ENCODE results near the gene WFDC6. TPM values are rescaled to one million over a fixed set of nuclear protein-coding genes. Genes with fewer than 3 reads are reported as not detected.

The WFDC6 gene
- total RNA-seq, 1 donor from 2014 or later: not detected

DNA sequence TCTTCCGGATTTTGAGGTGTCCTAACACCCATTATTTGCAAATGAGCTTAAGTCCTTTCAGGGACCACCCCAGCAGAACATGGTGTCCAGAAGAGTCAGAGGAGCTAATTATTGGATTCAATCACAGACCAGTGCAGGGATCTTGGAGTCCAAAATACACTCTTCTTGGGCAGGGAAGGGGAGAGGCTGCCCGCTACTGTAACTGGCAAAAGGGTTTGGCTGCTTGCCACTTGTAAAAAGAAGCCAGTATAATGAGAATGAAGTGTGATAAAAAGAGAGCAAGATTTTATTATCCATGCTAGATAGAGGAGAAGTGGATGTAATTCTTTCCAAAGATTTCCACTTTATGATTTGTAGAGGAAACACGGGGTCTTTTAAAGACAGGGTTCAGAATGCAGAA lies 43.1 kb downstream of the WFDC6 start:
- Mint-ChIP-seq H3K36me3 (no peaks in the 10 kb centered on the region), H3K9me3 (no peaks in the 10 kb centered on the region), H3K4me3 (no peak overlapping the region), H3K27me3 (peaks cover 30% of the 10 kb centered on the region), H3K27ac (no peak overlapping the region), H3K4me1 (ENCODE audit: unreplicated experiment) (no peaks in the 10 kb centered on the region)
- TF ChIP-seq, protein P1, sequence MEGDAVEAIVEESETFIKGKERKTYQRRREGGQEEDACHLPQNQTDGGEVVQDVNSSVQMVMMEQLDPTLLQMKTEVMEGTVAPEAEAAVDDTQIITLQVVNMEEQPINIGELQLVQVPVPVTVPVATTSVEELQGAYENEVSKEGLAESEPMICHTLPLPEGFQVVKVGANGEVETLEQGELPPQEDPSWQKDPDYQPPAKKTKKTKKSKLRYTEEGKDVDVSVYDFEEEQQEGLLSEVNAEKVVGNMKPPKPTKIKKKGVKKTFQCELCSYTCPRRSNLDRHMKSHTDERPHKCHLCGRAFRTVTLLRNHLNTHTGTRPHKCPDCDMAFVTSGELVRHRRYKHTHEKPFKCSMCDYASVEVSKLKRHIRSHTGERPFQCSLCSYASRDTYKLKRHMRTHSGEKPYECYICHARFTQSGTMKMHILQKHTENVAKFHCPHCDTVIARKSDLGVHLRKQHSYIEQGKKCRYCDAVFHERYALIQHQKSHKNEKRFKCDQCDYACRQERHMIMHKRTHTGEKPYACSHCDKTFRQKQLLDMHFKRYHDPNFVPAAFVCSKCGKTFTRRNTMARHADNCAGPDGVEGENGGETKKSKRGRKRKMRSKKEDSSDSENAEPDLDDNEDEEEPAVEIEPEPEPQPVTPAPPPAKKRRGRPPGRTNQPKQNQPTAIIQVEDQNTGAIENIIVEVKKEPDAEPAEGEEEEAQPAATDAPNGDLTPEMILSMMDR (conservative IDR thresholded peaks at IDR 0.05): no peak
- no peak for DNase-seq (ENCODE audit: extremely low spot score, unreplicated experiment)

DNA sequence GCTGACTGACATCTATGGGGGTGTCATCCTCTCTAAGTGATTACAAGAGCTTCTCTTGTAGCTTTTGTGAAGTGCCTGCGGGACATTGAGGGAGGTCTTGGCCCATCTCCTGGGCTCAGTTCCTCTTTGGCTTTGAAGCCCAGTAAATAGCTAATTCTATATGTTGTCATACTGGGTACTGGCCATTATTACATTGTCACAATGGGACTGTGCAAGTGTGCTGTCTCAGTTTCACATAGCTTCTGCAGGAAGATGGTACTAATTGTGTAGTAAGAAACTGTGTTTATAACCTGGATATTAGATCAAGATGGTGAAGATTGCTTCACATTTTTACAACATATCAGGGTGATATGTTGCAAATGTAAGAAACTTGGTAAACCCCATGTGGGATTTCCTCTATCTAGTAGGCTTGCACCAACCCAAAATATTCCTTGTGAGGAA lies 43.8 kb downstream of the WFDC6 start:
- Mint-ChIP-seq H3K4me1 (ENCODE audit: unreplicated experiment) (no peaks in the 10 kb centered on the region), H3K27me3 (peaks cover 26% of the 10 kb centered on the region), H3K9me3 (no peaks in the 10 kb centered on the region), H3K36me3 (no peaks in the 10 kb centered on the region), H3K4me3 (no peak overlapping the region), H3K27ac (no peak overlapping the region)
- no peak for DNase-seq (ENCODE audit: extremely low spot score, unreplicated experiment)
- TF ChIP-seq, protein P1 (conservative IDR thresholded peaks at IDR 0.05): no peak

DNA sequence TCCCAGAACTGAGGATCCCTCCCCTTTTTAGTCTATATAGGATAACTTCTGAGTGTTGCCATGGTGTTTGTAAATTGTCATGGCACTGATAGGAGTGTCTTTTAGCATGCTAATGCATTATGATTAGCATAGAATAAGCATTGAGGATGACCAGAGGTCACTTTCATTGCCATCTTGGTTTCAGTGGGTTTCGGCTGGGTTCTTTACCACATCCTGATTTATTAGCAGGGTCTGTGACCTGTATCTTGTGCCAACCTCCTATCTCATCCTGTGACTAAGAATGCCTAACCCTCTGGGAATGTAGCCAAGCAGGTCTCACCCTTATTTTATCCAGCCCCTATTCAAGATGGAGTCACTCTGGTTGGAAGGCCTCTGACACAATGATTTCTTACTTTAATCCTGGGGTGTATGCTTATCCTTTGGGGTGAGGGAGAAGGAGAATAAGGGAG lies 50.2 kb downstream of the WFDC6 start:
- peaks cover 9% of the 10 kb centered on the region for H3K27me3 Mint-ChIP-seq
- TF ChIP-seq, protein P1 (conservative IDR thresholded peaks at IDR 0.05): no peak
- H3K27ac Mint-ChIP-seq: peak overlapping the region; percentile 30
- H3K4me3 Mint-ChIP-seq: no peak overlapping the region
- DNase-seq (ENCODE audit: extremely low spot score, unreplicated experiment): no peak
- H3K36me3 Mint-ChIP-seq: no peaks in the 10 kb centered on the region
- no peaks in the 10 kb centered on the region for H3K4me1 Mint-ChIP-seq (ENCODE audit: unreplicated experiment)
- no peaks in the 10 kb centered on the region for H3K9me3 Mint-ChIP-seq

DNA sequence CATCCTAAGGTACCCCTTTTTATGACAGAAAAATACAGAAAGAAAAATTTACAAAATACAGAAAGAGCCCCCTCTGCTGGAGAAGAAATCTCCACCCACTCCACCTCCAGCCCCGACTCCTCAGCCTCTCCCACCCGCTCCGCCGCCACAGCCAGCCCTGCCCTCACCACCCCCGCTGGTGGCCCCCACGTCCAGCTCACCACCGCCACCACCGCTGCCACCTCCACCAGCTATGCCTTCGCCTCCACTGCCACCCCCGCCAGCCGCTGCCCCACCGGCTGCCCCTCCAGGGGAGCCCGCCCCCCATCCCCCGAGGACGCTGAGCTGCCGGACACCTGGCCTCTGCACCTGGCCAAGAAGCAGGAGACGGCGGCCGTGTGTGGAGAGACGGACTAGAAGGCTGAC lies 52.0 kb downstream of the WFDC6 start:
- H3K4me1 Mint-ChIP-seq (ENCODE audit: unreplicated experiment): no peaks in the 10 kb centered on the region
- H3K9me3 Mint-ChIP-seq: no peaks in the 10 kb centered on the region
- H3K36me3 Mint-ChIP-seq: no peaks in the 10 kb centered on the region
- TF ChIP-seq, protein P1 (conservative IDR thresholded peaks at IDR 0.05): peak; percentile 67
- no peak overlapping the region for H3K27ac Mint-ChIP-seq
- no peak for DNase-seq (ENCODE audit: extremely low spot score, unreplicated experiment)
- H3K4me3 Mint-ChIP-seq: no peak overlapping the region
- H3K27me3 Mint-ChIP-seq: peaks cover 4% of the 10 kb centered on the region

DNA sequence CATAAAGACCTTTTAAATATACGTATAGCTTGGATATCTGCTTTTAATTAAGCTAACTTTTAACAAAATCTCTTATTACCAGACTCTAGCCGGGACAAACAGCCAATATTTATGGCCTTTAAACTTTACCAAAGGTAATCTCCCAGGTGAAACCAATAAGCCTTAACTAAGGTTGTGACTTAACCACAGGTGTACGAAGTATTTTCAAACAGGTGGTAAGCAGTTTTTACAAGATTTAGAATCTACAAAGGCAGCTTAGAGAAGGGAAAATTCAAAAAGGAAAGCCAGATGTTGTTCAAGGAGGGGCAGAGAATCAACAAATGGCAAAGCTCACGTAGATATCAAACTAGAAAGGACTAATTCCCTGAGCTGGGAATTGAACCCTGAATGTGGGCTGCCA lies 53.9 kb downstream of the WFDC6 start:
- Mint-ChIP-seq H3K4me1 (ENCODE audit: unreplicated experiment) (no peaks in the 10 kb centered on the region), H3K9me3 (no peaks in the 10 kb centered on the region), H3K27me3 (peaks cover 3% of the 10 kb centered on the region), H3K4me3 (no peak overlapping the region), H3K36me3 (no peaks in the 10 kb centered on the region), H3K27ac (no peak overlapping the region)
- no peak for DNase-seq (ENCODE audit: extremely low spot score, unreplicated experiment)
- TF ChIP-seq, protein P1 (conservative IDR thresholded peaks at IDR 0.05): no peak

DNA sequence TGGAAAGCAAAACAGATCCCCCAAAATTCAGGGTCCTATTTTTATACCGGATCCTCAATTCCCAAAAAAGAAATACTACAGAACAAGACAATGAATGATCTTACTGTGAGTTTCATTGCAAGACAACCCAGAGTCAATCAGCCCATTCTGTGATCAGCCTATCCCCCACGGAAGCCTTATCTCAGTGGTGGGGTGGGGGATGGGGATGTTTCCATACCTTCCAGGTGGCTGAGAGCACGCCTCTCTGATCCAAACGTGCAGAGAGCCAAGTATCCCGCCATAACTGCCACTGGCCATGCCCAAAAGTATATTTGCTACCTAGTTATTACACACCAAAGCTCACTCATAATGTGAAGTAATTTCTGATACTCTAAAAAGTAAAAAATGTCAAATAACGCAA lies 54.6 kb downstream of the WFDC6 start:
- no peaks in the 10 kb centered on the region for H3K4me1 Mint-ChIP-seq (ENCODE audit: unreplicated experiment)
- H3K36me3 Mint-ChIP-seq: no peaks in the 10 kb centered on the region
- DNase-seq (ENCODE audit: extremely low spot score, unreplicated experiment): no peak
- no peaks in the 10 kb centered on the region for H3K9me3 Mint-ChIP-seq
- H3K27ac Mint-ChIP-seq: no peak overlapping the region
- TF ChIP-seq, protein P1 (conservative IDR thresholded peaks at IDR 0.05): no peak
- no peak overlapping the region for H3K4me3 Mint-ChIP-seq
- H3K27me3 Mint-ChIP-seq: peaks cover 3% of the 10 kb centered on the region
